NCI-H524 (cell line): ENCODE data around the gene MC5R.
A peak's percentile ranks its signal among the peaks of the same experiment; 100 is the strongest.

Experiments
- DNase-seq, 2 experiments: peaks; one replicate each; lab custom pipeline; 2025; lab: John Stamatoyannopoulos, UW

MC5R gene

GRCh38 chr18:13823707-13824395 lies at the start of gene MC5R:
TSS of gene MC5R (plus strand) at chr18:13824149. CDS start at chr18:13825766, 1,617 bp downstream.
- peak; percentile 3 to 62 for DNase-seq

GRCh38 chr18:13775058-13775457 lies 48.9 kb upstream of the MC5R start:
- DNase-seq, result no peak

GRCh38 chr18:13791181-13791580 lies 32.8 kb upstream of the MC5R start:
- DNase-seq, result no peak

- peak; percentile 18 to 54 for DNase-seq
Observed at GRCh38 chr18:13793819-13794218, 30.1 kb upstream of the MC5R start.

GRCh38 chr18:13796515-13796914 lies 27.4 kb upstream of the MC5R start:
- peak; percentile 9 to 24 for DNase-seq

- DNase-seq, result no peak
Observed at GRCh38 chr18:13797157-13797611, 26.8 kb upstream of the MC5R start.

GRCh38 chr18:13799396-13799795 lies 24.6 kb upstream of the MC5R start:
- no peak for DNase-seq

- DNase-seq, result peak; percentile 4 to 72
Observed at GRCh38 chr18:13800505-13801259, 23.3 kb upstream of the MC5R start.

GRCh38 chr18:13801260-13801601 lies 22.7 kb upstream of the MC5R start:
- DNase-seq, result no peak

GRCh38 chr18:13804305-13804704 lies 19.6 kb upstream of the MC5R start:
- no peak for DNase-seq

- DNase-seq, result no peak
Observed at GRCh38 chr18:13808294-13809042, 15.5 kb upstream of the MC5R start.

GRCh38 chr18:13809043-13809430 lies 14.9 kb upstream of the MC5R start:
- no peak for DNase-seq

- peak in 1 of 2 experiments; percentile 30 for DNase-seq
Observed at GRCh38 chr18:13809531-13810255, 14.3 kb upstream of the MC5R start.

GRCh38 chr18:13810950-13811485 lies 12.9 kb upstream of the MC5R start:
- DNase-seq, result no peak

- DNase-seq, result peak in 1 of 2 experiments; percentile 45
Observed at GRCh38 chr18:13811993-13812392, 12.0 kb upstream of the MC5R start.

- DNase-seq, result peak; percentile 8 to 63
Observed at GRCh38 chr18:13813271-13813849, 10.6 kb upstream of the MC5R start.

GRCh38 chr18:13826209-13826608 lies 2.3 kb downstream of the MC5R start:
- DNase-seq, result no peak

- peak in 1 of 2 experiments; percentile 56 for DNase-seq
Observed at GRCh38 chr18:13831864-13832508, 8.0 kb downstream of the MC5R start.

GRCh38 chr18:13834496-13835015 lies 10.6 kb downstream of the MC5R start:
- no peak for DNase-seq

- DNase-seq, result no peak
Observed at GRCh38 chr18:13835202-13835601, 11.3 kb downstream of the MC5R start.

- DNase-seq, result no peak
Observed at GRCh38 chr18:13836559-13836958, 12.6 kb downstream of the MC5R start.
